ENCODE data around the gene WDR86.

DNA sequence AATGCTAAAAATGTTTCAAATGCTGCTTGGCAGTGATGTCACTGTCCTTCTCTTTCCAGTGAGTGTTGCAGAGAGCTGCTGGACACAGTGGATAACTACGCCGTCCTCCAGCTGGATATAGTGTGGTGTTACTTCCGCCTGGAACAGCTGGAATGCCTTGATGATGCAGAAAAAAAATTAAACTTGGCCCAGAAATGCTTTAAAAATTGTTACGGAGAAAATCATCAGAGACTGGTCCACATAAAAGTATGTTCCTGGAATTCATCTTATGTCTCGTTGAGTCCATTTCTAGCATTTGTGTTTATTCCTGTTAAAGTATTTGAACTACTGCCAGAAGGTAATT, 43.0 kb downstream of the WDR86 start:
- TF ChIP-seq, protein P1, sequence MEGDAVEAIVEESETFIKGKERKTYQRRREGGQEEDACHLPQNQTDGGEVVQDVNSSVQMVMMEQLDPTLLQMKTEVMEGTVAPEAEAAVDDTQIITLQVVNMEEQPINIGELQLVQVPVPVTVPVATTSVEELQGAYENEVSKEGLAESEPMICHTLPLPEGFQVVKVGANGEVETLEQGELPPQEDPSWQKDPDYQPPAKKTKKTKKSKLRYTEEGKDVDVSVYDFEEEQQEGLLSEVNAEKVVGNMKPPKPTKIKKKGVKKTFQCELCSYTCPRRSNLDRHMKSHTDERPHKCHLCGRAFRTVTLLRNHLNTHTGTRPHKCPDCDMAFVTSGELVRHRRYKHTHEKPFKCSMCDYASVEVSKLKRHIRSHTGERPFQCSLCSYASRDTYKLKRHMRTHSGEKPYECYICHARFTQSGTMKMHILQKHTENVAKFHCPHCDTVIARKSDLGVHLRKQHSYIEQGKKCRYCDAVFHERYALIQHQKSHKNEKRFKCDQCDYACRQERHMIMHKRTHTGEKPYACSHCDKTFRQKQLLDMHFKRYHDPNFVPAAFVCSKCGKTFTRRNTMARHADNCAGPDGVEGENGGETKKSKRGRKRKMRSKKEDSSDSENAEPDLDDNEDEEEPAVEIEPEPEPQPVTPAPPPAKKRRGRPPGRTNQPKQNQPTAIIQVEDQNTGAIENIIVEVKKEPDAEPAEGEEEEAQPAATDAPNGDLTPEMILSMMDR (IDR thresholded peaks at IDR 0.05; ENCODE audit: control extremely low read depth in 1 of 3, insufficient read depth in 1 of 3, low read depth in 1 of 3, low read length in 3 of 3): no peak
- no peak for TF ChIP-seq POLR2A (IDR thresholded peaks at IDR 0.05; ENCODE audit: control extremely low read depth in 1 of 2, low read depth in 2 of 2, low read length in 2 of 2)
- no peak for TF ChIP-seq ZNF274 (IDR thresholded peaks at IDR 0.05; ENCODE audit: borderline replicate concordance, extremely low read depth, low read length)
- TF ChIP-seq, protein P2, sequence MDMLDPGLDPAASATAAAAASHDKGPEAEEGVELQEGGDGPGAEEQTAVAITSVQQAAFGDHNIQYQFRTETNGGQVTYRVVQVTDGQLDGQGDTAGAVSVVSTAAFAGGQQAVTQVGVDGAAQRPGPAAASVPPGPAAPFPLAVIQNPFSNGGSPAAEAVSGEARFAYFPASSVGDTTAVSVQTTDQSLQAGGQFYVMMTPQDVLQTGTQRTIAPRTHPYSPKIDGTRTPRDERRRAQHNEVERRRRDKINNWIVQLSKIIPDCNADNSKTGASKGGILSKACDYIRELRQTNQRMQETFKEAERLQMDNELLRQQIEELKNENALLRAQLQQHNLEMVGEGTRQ (IDR thresholded peaks at IDR 0.05; ENCODE audit: low read length): no peak
- TF ChIP-seq GABPA (IDR thresholded peaks at IDR 0.05; ENCODE audit: borderline replicate concordance, insufficient read depth, low read length): no peak
- no peak for TF ChIP-seq SRF (IDR thresholded peaks at IDR 0.05; ENCODE audit: low read depth, low read length)
- TF ChIP-seq SIX5 (IDR thresholded peaks at IDR 0.05; ENCODE audit: low read depth, low read length): no peak
- TF ChIP-seq, protein P3, sequence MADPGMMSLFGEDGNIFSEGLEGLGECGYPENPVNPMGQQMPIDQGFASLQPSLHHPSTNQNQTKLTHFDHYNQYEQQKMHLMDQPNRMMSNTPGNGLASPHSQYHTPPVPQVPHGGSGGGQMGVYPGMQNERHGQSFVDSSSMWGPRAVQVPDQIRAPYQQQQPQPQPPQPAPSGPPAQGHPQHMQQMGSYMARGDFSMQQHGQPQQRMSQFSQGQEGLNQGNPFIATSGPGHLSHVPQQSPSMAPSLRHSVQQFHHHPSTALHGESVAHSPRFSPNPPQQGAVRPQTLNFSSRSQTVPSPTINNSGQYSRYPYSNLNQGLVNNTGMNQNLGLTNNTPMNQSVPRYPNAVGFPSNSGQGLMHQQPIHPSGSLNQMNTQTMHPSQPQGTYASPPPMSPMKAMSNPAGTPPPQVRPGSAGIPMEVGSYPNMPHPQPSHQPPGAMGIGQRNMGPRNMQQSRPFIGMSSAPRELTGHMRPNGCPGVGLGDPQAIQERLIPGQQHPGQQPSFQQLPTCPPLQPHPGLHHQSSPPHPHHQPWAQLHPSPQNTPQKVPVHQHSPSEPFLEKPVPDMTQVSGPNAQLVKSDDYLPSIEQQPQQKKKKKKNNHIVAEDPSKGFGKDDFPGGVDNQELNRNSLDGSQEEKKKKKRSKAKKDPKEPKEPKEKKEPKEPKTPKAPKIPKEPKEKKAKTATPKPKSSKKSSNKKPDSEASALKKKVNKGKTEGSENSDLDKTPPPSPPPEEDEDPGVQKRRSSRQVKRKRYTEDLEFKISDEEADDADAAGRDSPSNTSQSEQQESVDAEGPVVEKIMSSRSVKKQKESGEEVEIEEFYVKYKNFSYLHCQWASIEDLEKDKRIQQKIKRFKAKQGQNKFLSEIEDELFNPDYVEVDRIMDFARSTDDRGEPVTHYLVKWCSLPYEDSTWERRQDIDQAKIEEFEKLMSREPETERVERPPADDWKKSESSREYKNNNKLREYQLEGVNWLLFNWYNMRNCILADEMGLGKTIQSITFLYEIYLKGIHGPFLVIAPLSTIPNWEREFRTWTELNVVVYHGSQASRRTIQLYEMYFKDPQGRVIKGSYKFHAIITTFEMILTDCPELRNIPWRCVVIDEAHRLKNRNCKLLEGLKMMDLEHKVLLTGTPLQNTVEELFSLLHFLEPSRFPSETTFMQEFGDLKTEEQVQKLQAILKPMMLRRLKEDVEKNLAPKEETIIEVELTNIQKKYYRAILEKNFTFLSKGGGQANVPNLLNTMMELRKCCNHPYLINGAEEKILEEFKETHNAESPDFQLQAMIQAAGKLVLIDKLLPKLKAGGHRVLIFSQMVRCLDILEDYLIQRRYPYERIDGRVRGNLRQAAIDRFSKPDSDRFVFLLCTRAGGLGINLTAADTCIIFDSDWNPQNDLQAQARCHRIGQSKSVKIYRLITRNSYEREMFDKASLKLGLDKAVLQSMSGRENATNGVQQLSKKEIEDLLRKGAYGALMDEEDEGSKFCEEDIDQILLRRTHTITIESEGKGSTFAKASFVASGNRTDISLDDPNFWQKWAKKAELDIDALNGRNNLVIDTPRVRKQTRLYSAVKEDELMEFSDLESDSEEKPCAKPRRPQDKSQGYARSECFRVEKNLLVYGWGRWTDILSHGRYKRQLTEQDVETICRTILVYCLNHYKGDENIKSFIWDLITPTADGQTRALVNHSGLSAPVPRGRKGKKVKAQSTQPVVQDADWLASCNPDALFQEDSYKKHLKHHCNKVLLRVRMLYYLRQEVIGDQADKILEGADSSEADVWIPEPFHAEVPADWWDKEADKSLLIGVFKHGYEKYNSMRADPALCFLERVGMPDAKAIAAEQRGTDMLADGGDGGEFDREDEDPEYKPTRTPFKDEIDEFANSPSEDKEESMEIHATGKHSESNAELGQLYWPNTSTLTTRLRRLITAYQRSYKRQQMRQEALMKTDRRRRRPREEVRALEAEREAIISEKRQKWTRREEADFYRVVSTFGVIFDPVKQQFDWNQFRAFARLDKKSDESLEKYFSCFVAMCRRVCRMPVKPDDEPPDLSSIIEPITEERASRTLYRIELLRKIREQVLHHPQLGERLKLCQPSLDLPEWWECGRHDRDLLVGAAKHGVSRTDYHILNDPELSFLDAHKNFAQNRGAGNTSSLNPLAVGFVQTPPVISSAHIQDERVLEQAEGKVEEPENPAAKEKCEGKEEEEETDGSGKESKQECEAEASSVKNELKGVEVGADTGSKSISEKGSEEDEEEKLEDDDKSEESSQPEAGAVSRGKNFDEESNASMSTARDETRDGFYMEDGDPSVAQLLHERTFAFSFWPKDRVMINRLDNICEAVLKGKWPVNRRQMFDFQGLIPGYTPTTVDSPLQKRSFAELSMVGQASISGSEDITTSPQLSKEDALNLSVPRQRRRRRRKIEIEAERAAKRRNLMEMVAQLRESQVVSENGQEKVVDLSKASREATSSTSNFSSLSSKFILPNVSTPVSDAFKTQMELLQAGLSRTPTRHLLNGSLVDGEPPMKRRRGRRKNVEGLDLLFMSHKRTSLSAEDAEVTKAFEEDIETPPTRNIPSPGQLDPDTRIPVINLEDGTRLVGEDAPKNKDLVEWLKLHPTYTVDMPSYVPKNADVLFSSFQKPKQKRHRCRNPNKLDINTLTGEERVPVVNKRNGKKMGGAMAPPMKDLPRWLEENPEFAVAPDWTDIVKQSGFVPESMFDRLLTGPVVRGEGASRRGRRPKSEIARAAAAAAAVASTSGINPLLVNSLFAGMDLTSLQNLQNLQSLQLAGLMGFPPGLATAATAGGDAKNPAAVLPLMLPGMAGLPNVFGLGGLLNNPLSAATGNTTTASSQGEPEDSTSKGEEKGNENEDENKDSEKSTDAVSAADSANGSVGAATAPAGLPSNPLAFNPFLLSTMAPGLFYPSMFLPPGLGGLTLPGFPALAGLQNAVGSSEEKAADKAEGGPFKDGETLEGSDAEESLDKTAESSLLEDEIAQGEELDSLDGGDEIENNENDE (IDR thresholded peaks at IDR 0.05; ENCODE audit: insufficient replicate concordance, low read length): no peak
- no peak for TF ChIP-seq EZH2 (IDR thresholded peaks at IDR 0.05; ENCODE audit: low read depth, low read length, severe bottlenecking)
- no peak for TF ChIP-seq EP300 (IDR thresholded peaks at IDR 0.05; ENCODE audit: borderline replicate concordance in 1 of 2, low read depth in 2 of 2, low read length in 2 of 2)
- no peak for TF ChIP-seq HDAC2 (IDR thresholded peaks at IDR 0.05; ENCODE audit: borderline replicate concordance in 1 of 2, low read depth in 2 of 2, low read length in 2 of 2)
- no peak for TF ChIP-seq CEBPB (IDR thresholded peaks at IDR 0.05; ENCODE audit: low read depth, low read length)
- no peak for TF ChIP-seq RAD21 (IDR thresholded peaks at IDR 0.05 in 1 of 2, conservative IDR thresholded peaks at IDR 0.05 in 1 of 2; ENCODE audit: low read depth in 2 of 2, low read length in 2 of 2)
